OCI-LY1 (cell line): ENCODE results near the gene KLHDC10.

Experiments used
- H2AFZ ChIP-seq: fragments of 200-600 bp; sonication (generic), shearing (Covaris generic); 2 replicates; pipeline ENCODE4 v1.6.0; 2014; ENCODE audit warnings: antibody characterized with exemption, mild to moderate bottlenecking, low read length
- H3F3A ChIP-seq: fragments of 200-600 bp; sonication (generic), shearing (Covaris generic); 2 replicates; pipeline ENCODE4 v1.6.0; 2014; ENCODE audit warnings: mild to moderate bottlenecking, antibody characterized with exemption, low read length, moderate library complexity; ENCODE audit not compliant: insufficient read depth
- H3K27ac ChIP-seq: fragments of 200-600 bp; sonication (generic); 2 replicates; pipeline ENCODE4 v1.5.1; 2014; ENCODE audit warnings: low read length, mixed run types, mild to moderate bottlenecking, low read depth; ENCODE audit not compliant: poor library complexity, severe bottlenecking
- H3K27me3 ChIP-seq: fragments of 200-600 bp; sonication (generic); 2 replicates; pipeline ENCODE4 v1.6.0; 2014; ENCODE audit warnings: antibody characterized with exemption, mild to moderate bottlenecking, low read length, moderate library complexity; ENCODE audit not compliant: insufficient read depth
- H3K36me3 ChIP-seq: fragments of 200-600 bp; sonication (generic); 2 replicates; pipeline ENCODE4 v1.6.1; 2014; ENCODE audit warnings: mild to moderate bottlenecking, antibody characterized with exemption, low read length, moderate library complexity, mixed read lengths; ENCODE audit not compliant: insufficient read depth
- H3K4me1 ChIP-seq: fragments of 200-600 bp; sonication (generic); 2 replicates; pipeline ENCODE4 v1.5.1; 2014; ENCODE audit warnings: mild to moderate bottlenecking, low read length, moderate library complexity; ENCODE audit not compliant: insufficient read depth, severe bottlenecking
- H3K4me2 ChIP-seq: fragments of 200-600 bp; sonication (generic), shearing (Covaris generic); 2 replicates; pipeline ENCODE4 v1.6.1; 2014; ENCODE audit warnings: low read length
- H3K4me3 ChIP-seq: fragments of 200-600 bp; sonication (generic); 2 replicates; pipeline ENCODE4 v1.5.1; 2014; ENCODE audit warnings: low read length, low read depth, mild to moderate bottlenecking, mixed read lengths; ENCODE audit not compliant: poor library complexity, severe bottlenecking
- H3K79me2 ChIP-seq: fragments of 200-600 bp; shearing (Covaris generic); 2 replicates; pipeline ENCODE4 v1.6.1; 2016; ENCODE audit warnings: mixed run types, low read length, mixed read lengths; ENCODE audit not compliant: insufficient read depth
- H3K9ac ChIP-seq: fragments of 200-600 bp; sonication (generic), shearing (Covaris generic); 2 replicates; pipeline ENCODE4 v1.6.1; 2014; ENCODE audit warnings: mild to moderate bottlenecking, low read length, mixed read lengths
- H3K9me2 ChIP-seq: fragments of 200-600 bp; sonication (generic), shearing (Covaris generic); 2 replicates; pipeline ENCODE4 v1.6.1; 2014; ENCODE audit warnings: low read depth, mild to moderate bottlenecking, low read length, mixed read lengths
- H3K9me3 ChIP-seq: fragments of 200-600 bp; shearing (Covaris generic); 2 replicates; pipeline ENCODE4 v1.6.1; 2014; ENCODE audit warnings: low read length, mixed read lengths
- H4K20me1 ChIP-seq: fragments of 200-600 bp; sonication (generic), shearing (Covaris generic); 2 replicates; pipeline ENCODE4 v1.6.0; 2016; ENCODE audit warnings: mild to moderate bottlenecking, low read length; ENCODE audit not compliant: insufficient read depth
- CTCF ChIP-seq: fragments of 200-600 bp; sonication (generic), shearing (Covaris generic); IDR thresholded peaks from 2 replicates; pipeline ENCODE4 v1.5.1; 2017; ENCODE audit warnings: mild to moderate bottlenecking, antibody characterized with exemption, low read length, moderate library complexity, mixed read lengths
- EZH2 ChIP-seq: fragments of 200-600 bp; sonication (generic), shearing (Covaris generic); IDR thresholded peaks from 2 replicates; pipeline ENCODE4 v1.8.0; 2017; ENCODE audit warnings: borderline replicate concordance, mixed run types, mild to moderate bottlenecking, antibody characterized with exemption, low read length, moderate library complexity, mixed read lengths

The KLHDC10 gene

GRCh38 chr7:130069978-130070860, at the start of gene KLHDC10:
KLHDC10 (plus strand) TSS chr7:130070534; CDS start chr7:130070644, 110 bp downstream.
- Histone ChIP-seq H3K9me3 (no peaks in the 10 kb centered on the region), H3K27me3 (no peaks in the 10 kb centered on the region), H3K79me2 (peaks cover 35% of the 10 kb centered on the region), H4K20me1 (no peaks in the 10 kb centered on the region), H2AFZ (peak within 1 kb of the TSS; percentile 91), H3F3A (no peaks in the 10 kb centered on the region), H3K36me3 (no peaks in the 10 kb centered on the region), H3K9ac (peak within 1 kb of the TSS; percentile 79), H3K4me1 (peaks cover 27% of the 10 kb centered on the region), H3K4me3 (peak within 1 kb of the TSS; percentile 83), H3K9me2 (no peaks in the 10 kb centered on the region), H3K27ac (peak within 1 kb of the TSS; percentile 25), H3K4me2 (peak within 1 kb of the TSS; percentile 96)
- TF ChIP-seq CTCF: no peak
- TF ChIP-seq EZH2: no peak

- TF ChIP-seq EZH2: no peak
- TF ChIP-seq CTCF: no peak
- H2AFZ ChIP-seq: no peak overlapping the region
- no peaks in the 10 kb centered on the region; the same call in 1 of the 2 replicates for H3K9me3 ChIP-seq
- H3K4me1 ChIP-seq: peaks cover 4% of the 10 kb centered on the region
- H3K9ac ChIP-seq: no peak overlapping the region
- H3K27ac ChIP-seq: no peak overlapping the region
- no peak overlapping the region for H3K4me2 ChIP-seq
- H3K9me2 ChIP-seq: no peaks in the 10 kb centered on the region
- no peaks in the 10 kb centered on the region for H3F3A ChIP-seq
- H4K20me1 ChIP-seq: no peaks in the 10 kb centered on the region
- peaks cover 87% of the 10 kb centered on the region for H3K36me3 ChIP-seq
- H3K27me3 ChIP-seq: no peaks in the 10 kb centered on the region
- H3K4me3 ChIP-seq: no peak overlapping the region
- H3K79me2 ChIP-seq: no peaks in the 10 kb centered on the region
Observed at GRCh38 chr7:130021105-130021834, 49.1 kb upstream of the KLHDC10 start.

GRCh38 chr7:130022115-130022514, 48.2 kb upstream of the KLHDC10 start:
- H4K20me1 ChIP-seq: no peaks in the 10 kb centered on the region
- H3K4me1 ChIP-seq: peaks cover 6% of the 10 kb centered on the region
- H3K27ac ChIP-seq: no peak overlapping the region
- no peaks in the 10 kb centered on the region for H3F3A ChIP-seq
- no peaks in the 10 kb centered on the region for H3K9me2 ChIP-seq
- no peaks in the 10 kb centered on the region; the same call in 1 of the 2 replicates for H3K9me3 ChIP-seq
- H3K4me3 ChIP-seq: no peak overlapping the region
- no peaks in the 10 kb centered on the region for H3K79me2 ChIP-seq
- H3K4me2 ChIP-seq: no peak overlapping the region
- TF ChIP-seq EZH2 (no peak), CTCF (no peak)
- H3K9ac ChIP-seq: no peak overlapping the region
- no peak overlapping the region for H2AFZ ChIP-seq
- no peaks in the 10 kb centered on the region for H3K27me3 ChIP-seq
- H3K36me3 ChIP-seq: peaks cover 93% of the 10 kb centered on the region
